Smooth muscle cell of the pulmonary artery (primary cell): Measurements from ENCODE around the gene ARHGAP33. TPM values are rescaled to one million over a fixed set of nuclear protein-coding genes. Genes with fewer than 3 reads are reported as not detected.

Experiments
- total RNA-seq: library from RNA; depleted of rRNA; stranded (reverse); fragments of >200 nt; gene quantifications from 2 replicates; pipeline ENCODE4 v1.2.3, GENCODE V29; 2014

The ARHGAP33 gene, protein sequence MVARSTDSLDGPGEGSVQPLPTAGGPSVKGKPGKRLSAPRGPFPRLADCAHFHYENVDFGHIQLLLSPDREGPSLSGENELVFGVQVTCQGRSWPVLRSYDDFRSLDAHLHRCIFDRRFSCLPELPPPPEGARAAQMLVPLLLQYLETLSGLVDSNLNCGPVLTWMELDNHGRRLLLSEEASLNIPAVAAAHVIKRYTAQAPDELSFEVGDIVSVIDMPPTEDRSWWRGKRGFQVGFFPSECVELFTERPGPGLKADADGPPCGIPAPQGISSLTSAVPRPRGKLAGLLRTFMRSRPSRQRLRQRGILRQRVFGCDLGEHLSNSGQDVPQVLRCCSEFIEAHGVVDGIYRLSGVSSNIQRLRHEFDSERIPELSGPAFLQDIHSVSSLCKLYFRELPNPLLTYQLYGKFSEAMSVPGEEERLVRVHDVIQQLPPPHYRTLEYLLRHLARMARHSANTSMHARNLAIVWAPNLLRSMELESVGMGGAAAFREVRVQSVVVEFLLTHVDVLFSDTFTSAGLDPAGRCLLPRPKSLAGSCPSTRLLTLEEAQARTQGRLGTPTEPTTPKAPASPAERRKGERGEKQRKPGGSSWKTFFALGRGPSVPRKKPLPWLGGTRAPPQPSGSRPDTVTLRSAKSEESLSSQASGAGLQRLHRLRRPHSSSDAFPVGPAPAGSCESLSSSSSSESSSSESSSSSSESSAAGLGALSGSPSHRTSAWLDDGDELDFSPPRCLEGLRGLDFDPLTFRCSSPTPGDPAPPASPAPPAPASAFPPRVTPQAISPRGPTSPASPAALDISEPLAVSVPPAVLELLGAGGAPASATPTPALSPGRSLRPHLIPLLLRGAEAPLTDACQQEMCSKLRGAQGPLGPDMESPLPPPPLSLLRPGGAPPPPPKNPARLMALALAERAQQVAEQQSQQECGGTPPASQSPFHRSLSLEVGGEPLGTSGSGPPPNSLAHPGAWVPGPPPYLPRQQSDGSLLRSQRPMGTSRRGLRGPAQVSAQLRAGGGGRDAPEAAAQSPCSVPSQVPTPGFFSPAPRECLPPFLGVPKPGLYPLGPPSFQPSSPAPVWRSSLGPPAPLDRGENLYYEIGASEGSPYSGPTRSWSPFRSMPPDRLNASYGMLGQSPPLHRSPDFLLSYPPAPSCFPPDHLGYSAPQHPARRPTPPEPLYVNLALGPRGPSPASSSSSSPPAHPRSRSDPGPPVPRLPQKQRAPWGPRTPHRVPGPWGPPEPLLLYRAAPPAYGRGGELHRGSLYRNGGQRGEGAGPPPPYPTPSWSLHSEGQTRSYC
- 3.1 and 5.5 TPM in 2 replicates for total RNA-seq

DNA sequence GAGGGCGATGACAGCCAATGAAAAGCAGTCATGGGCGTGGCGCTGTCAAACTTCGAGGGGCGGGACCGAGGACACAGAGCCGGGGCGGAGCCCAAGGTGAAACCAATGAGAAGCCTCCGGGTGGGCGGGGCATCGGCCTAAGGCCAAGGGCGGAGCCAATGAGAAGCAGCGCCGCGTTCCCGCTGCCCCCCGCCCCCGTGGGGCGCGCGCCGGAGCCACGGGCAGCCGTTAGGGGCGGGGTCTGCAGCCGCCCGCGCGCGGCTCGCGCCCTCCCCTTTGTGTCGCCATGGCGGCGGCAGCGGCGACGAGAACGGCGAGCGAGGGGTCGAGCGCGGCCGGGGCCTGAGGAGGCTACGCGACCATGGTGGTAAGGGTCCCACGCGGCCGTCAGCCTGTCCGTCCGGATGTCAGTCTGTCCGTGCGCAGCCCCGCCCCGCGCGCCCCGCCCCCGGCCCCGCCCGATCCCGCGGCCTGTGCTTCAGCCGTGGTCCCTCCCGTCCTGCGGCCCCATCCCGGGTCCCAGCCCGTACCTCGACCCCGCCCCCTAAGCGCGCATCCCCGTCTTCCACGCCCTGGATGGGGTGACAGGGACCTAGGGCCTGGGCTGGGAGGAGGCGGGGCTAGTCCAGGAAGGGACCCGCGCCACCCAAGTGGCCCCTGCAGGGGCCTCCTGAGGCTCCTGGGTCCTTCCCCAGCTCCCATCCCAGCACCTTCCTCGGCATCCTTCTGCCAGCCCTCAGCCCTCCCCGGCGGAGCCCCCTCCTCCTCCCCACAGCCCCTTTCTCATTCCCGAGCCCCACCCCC, at the start of gene ARHGAP33:
Gene ARHGAP33 (plus strand): TSS at position 267 of the 804 bp plus-strand sequence. CDS start 95 bp downstream, at position 362.

DNA sequence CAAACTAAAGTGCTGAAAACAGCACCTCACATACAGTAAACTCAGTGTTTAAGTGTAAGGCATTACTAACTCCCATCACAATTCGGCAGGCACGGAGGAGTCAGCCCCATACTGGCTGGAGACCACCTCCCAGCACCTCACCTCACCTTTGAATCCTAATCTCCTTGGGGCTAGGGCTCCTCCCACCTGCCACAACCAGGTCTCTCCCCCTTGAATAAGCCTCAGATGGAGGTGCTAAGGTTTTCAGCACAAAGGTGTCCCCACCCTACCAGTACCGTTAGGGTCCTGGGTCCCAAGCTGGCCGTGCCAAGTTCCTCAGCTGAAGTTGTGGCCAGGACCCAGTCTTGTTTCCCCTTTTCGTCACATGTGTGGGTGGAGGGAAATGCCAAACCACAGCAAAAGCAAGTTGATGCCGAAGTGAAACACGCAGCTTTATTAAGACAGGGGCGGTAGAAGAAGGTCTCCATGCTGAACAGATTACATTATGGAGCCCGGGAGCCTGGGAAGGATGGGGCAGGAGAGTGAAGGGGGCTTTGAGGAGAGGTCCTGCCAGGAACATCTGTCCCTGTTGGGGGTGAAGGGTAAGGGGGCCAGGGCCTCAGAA, 33.1 kb upstream of the ARHGAP33 start, which contains the start of gene IGFLR1:
Gene IGFLR1 (minus strand): TSS at position 332 of the 604 bp plus-strand sequence. CDS start 1,272 bp downstream, outside the sequence.

DNA sequence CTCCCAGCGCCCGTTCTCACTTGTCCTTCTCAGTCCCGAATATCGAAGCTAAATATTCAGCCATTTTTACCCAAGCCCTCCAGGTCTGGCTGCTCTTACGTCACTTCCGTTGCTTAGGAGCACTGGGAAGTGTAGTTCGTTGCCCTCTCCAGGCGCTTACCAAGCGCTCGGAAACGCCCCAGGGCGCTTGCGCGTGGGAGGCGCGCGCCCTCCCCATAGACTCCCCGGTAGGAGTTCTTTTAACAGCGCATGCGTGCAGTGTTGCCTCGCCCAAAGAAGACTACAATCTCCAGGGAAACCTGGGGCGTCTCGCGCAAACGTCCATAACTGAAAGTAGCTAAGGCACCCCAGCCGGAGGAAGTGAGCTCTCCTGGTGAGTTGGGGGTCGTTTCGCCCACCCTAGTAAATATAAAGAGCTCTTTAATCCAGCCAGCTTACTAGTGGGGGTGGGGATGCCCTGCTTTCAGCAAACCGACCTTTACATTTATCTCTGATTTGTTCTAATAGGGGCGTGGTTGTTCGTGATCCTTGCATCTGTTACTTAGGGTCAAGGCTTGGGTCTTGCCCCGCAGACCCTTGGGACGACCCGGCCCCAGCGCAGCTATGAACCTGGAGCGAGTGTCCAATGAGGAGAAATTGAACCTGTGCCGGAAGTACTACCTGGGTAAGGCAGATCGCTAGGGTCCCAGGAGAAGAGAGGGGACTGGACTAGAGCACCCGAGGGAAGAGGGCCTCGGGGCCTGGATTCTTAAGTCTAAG, 29.9 kb upstream of the ARHGAP33 start, which contains the start of the genes PSENEN and U2AF1L4:
Gene PSENEN (plus strand): TSS at position 324 of the 759 bp plus-strand sequence. CDS start 280 bp downstream, at position 604.
Gene U2AF1L4 (minus strand): TSS at position 91 of the 759 bp plus-strand sequence. CDS start 27 bp downstream, at position 64.

DNA sequence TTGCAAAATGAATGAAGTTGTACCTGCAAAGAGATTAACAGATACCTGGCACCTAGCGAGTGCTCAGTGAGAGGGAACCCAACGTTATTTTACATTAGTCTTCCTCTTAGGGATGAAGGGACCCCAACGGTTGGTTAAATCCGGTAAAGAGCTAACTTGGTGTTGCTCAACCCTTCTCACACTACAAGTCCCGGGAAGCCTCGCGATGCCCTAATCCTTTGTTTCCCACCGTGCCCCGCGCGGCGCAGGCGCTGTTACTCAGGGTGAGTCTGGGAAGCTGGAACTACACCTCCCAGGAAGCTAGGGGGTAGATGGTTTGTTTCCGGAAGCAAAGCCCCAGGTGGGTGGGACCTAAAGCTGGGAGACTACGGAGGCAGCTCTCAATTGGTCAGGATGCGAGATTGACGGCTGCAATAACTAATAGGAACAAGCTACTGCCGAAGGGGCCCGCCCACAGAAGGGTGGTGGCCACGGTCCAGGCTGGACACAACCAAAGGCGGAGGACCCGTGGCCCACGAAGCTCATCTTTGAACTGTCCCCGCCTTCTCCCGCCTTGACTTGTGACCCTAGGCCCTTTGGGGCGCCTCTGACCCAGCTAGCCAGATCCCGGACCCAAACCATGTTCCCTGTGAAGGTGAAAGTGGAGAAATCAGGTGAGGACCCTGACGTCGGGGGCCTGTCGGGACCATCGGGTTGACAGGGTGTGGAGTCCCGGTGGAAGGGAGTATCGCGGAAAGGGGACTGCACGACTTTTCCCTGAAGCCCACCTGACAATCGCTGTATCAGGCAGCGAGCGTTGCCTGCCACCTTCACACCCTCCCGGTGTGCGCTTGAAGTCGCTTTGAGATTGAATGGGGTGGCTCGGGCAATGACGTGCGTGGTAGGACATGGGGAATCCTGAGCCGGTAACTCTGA, 27.0 kb upstream of the ARHGAP33 start, which contains the start of gene LIN37:
Gene LIN37 (plus strand): TSS at position 471 of the 915 bp plus-strand sequence. CDS start 149 bp downstream, at position 620.

DNA sequence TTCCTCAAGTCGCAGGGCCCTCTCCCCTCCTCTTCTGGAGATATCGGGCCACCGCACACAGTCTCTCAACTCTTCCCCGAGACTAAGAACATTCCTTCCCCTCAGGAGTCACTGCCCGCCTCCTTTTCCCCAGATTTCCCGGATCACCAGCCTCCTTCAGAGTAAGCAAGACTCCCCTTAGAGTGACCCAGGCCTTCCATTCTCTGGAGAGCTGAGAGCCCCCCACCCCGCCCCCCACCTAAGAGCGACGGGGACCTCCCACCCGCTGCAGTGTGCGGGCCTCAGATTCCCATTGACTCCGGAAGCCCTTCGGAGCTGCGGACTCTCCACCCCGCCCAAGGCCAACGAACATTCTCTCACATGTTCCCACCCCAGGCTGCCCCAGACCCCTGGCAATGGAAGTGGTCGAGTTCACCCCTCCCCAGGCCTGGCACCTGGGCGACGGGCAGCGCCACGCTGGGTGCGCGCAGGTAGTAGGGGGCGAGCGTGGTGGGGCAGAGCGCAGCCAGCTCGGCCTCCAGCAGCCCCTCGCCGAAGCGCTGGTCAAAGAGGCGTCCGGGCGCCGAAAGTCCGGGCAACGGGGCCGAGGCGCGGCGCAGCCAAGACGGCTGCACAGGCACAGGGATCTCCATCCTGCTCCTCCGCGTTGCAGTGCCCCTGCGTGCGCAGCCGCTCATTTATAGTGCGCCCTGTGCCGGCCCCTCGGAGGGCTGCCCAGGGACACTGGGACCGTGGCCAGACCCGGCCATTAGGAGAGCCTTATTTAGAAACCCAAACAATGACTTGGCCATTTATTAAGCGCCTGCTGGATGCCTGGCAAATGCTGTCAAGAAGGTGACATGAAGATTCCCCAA, 18.8 kb upstream of the ARHGAP33 start, which contains the start of gene HSPB6:
Gene HSPB6 (minus strand): TSS at position 653 of the 854 bp plus-strand sequence. CDS start 21 bp downstream, at position 632.

DNA sequence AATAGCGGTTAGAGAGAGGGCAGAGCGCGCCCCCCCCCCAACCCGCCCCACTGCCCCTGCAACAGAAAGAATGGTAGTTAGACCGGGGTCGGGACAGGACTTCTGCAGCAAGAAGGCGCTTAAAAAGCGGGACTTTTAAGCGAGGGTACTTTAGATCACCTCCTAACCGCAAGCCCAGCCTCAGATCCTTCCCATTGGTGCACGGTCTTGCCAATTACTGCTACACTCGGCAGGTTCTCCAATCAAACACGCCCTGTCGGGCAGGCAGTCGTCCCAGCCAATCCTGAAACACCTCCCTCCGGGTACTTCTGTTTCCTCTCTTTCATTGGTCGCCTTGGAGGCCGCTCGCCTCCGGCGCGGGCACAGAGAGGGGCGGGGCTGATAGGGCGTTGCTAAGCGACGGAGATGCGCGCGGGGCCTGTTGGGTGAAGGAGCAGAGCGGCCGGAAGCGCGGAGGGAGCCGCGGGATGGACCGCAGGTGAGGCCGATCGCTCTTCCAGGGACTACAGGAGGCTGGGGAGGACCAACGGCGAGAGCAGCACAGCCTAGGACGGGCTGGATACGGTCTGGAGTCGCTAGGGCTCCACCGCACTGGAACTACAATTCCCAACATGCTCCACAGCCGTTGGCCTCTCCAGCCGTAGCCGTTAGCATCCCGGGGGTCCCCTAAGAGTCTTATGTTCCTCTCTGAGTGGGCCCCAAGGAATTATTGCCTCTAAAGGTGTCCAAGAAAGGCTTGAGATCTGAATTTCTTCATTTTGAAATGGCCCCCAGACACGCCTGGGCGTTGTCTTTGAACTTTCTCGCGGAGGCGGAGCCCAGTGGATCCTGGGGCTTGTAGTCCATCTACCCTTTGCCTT, 17.4 kb upstream of the ARHGAP33 start, which contains the start of gene PROSER3:
Gene PROSER3 (plus strand): TSS at position 428 of the 860 bp plus-strand sequence. CDS start 40 bp downstream, at position 468.

DNA sequence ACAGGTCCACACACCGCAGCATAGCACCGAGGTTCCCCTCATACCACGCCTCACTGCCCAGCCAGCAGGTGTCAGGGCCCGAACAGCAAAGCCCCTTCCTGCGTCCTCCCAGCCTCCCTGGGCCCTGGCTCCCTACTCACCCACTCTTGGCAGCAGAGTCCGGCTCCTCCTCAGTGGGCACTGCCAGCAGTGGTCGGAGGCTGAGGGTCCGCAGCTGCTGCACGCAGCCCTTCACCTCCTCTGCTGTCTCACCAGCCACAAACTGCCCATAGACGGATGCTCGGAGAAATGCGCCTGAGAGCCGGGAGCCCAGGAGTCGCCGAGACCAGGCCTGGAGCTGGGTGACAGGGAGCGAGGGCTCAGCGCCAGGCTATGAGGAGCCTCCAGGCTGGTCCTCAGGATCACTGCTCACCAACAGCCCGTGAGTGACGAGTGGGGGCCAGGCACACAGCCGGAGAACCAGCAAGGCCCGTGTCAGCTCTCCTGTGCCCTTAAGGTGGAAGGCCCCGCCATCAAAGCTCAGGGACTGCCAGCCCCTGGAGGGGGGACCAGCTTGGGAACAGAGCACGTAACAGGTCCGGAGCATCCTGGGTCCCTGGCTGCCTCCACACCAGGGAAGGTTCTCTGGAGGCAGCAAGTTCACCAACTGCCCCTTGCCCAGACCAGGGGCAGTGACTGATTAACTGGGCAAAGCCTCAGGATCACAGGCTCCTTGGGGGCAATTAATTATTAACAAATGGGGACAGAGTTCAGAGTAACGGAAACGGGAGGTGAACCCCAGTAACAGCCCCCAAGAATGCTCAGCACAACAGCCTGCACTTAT, 37.1 kb downstream of the ARHGAP33 start, which contains the start of gene PRODH2:
Gene PRODH2 (minus strand): TSS at position 626 of the 823 bp plus-strand sequence. CDS start 40 bp downstream, at position 586.

Other genes with a start within 250 kb of the ARHGAP33 start
- 4.5 and 6.7 TPM in 2 replicates for gene SBSN, start 247.3 kb upstream of the ARHGAP33 start, total RNA-seq
- gene GAPDHS, start 242.1 kb upstream of the ARHGAP33 start, total RNA-seq, result not detected in 2 replicates
- 73.0 and 101 TPM in 2 replicates for gene TMEM147, start 229.9 kb upstream of the ARHGAP33 start, total RNA-seq
- gene ATP4A, start 211.9 kb upstream of the ARHGAP33 start, total RNA-seq, result not detected in 2 replicates
- gene PMIS2, start 189.4 kb upstream of the ARHGAP33 start, total RNA-seq, result not detected in 2 replicates
- 5.6 and 7.4 TPM in 2 replicates for gene HAUS5, start 162.8 kb upstream of the ARHGAP33 start, total RNA-seq
- gene RBM42, start 146.5 kb upstream of the ARHGAP33 start, total RNA-seq, result 33.4 and 35.7 TPM in 2 replicates
- 0.13 TPM in 1 of 2 replicates, not detected in the other for gene ETV2, start 133.8 kb upstream of the ARHGAP33 start, total RNA-seq
- 188 and 222 TPM in 2 replicates for gene COX6B1, start 127.2 kb upstream of the ARHGAP33 start, total RNA-seq
- gene UPK1A, start 109.0 kb upstream of the ARHGAP33 start, total RNA-seq, result 0.10 and 0.13 TPM in 2 replicates
- not detected in 2 replicates for gene ZBTB32, start 71.0 kb upstream of the ARHGAP33 start, total RNA-seq
- 10.3 and 15.1 TPM in 2 replicates for gene KMT2B, start 57.6 kb upstream of the ARHGAP33 start, total RNA-seq
- 0.73 and 0.85 TPM in 2 replicates for gene IGFLR1, start 33.1 kb upstream of the ARHGAP33 start, total RNA-seq
- 6.1 and 8.9 TPM in 2 replicates for gene U2AF1L4, start 30.1 kb upstream of the ARHGAP33 start, total RNA-seq
- gene PSENEN, start 29.9 kb upstream of the ARHGAP33 start, total RNA-seq, result 12.4 and 17.2 TPM in 2 replicates
- gene LIN37, start 27.0 kb upstream of the ARHGAP33 start, total RNA-seq, result 9.0 and 10.0 TPM in 2 replicates
- 106 and 161 TPM in 2 replicates for gene HSPB6, start 18.5 kb upstream of the ARHGAP33 start, total RNA-seq
- 5.4 and 6.3 TPM in 2 replicates for gene PROSER3, start 17.4 kb upstream of the ARHGAP33 start, total RNA-seq
- gene PRODH2, start 37.3 kb downstream of the ARHGAP33 start, total RNA-seq, result not detected in 2 replicates
- not detected in 2 replicates for gene NPHS1, start 76.9 kb downstream of the ARHGAP33 start, total RNA-seq
- not detected in 2 replicates for gene KIRREL2, start 81.3 kb downstream of the ARHGAP33 start, total RNA-seq
- 23.2 and 28.9 TPM in 2 replicates for gene APLP1, start 93.0 kb downstream of the ARHGAP33 start, total RNA-seq
- 2.5 and 5.2 TPM in 2 replicates for gene NFKBID, start 125.0 kb downstream of the ARHGAP33 start, total RNA-seq
- 0.46 and 1.2 TPM in 2 replicates for gene HCST, start 127.0 kb downstream of the ARHGAP33 start, total RNA-seq
- gene TYROBP, start 132.7 kb downstream of the ARHGAP33 start, total RNA-seq, result not detected in 2 replicates
- gene LRFN3, start 160.8 kb downstream of the ARHGAP33 start, total RNA-seq, result 5.1 and 7.1 TPM in 2 replicates
- gene SDHAF1, start 219.6 kb downstream of the ARHGAP33 start, total RNA-seq, result 7.7 and 8.0 TPM in 2 replicates
- 0.13 and 0.20 TPM in 2 replicates for gene SYNE4, start 233.2 kb downstream of the ARHGAP33 start, total RNA-seq
- gene ALKBH6, start 238.6 kb downstream of the ARHGAP33 start, total RNA-seq, result 12.6 and 18.2 TPM in 2 replicates